ENCODE measurements around the gene LCN10.

Gene LCN10

GRCh38 chr9:136754059-136754572 lies 11.4 kb upstream of the LCN10 start:
- no peak for DNase-seq

DNA sequence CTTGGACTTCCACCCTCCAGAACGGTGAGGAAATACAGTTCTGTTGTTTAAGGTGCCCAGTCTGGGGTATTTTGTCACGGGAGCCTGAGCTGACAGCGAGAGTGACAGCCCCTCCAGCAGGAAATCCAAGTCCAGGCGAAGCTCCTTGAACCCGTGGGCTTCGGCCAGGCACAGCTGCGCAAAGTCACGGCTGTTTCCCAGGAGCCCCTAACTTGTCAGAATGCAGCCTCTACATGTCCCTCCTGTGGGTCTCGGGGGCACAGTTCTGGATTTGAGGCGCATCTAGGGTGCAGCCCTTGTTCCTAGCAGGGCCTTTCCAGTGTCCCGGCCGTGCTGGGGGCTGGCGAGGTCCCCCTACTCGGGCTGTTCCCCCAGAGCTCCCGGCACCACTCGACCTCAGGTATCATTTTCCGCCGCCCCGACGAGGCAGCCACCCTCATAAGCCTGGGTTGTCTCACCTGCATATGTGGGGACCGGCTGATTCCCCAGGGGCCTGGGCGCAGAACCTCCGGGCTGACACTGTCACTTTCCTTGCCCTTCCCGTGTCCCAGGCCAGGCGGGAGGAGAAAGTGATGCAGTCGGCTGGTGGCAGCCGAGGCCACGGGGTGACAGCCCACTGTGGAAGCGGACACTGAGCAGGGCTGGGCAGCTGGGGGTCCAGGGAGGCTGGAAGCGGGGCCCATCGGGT lies 10.8 kb upstream of the LCN10 start:
- DNase-seq: no peak

GRCh38 chr9:136751814-136752213 lies 9.1 kb upstream of the LCN10 start:
- DNase-seq: no peak

- no peak for DNase-seq
These were observed 8.5 kb upstream of the LCN10 start for GRCh38 chr9:136751244-136751643.

GRCh38 chr9:136750526-136750925 lies 7.8 kb upstream of the LCN10 start:
- no peak for DNase-seq

DNA sequence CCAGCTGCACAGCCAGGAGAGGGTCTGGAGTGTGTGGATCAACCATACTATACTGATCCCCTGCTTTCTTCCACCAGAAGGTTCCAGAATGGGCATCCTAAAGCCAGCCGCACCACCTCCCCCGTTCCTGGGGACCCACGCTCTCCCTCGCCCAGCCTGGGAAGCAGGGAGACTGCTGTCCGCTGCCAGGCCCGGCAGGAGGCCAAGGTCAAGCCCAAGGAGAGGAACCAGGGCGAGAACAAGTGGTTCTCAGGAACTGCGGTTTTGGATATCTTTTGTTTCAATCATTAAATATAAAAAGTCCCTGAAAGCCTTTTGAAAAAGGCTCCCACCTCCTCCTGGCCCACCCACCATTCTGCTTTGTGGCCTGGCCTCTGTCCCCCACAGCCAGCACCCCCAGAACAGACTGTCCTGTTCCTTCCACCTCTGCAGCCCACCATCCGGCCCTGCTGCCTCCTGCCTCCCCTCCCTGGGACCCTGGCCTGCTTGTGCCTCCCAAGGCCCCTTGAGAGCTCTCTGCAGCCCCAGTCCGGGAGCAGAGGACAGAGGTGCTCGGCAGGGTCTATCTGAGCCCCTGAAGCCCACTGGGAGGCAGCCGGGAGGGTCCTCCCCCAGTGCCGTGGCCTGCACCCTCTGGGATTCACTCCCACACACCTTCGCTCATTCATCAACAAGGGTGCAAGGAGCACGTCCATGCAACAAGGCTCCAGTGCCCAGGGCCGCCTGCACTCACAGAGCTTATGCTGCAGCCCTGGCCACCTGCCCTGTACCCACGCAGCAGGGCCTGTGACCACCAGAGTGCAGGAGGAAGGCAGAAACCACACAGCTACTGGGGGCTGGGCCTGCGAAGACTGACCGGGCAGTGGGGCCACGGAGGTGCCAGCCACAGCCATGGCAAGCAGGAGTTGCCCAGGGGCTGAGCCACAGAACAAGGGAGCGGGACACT lies 6.2 kb upstream of the LCN10 start:
- no peak for DNase-seq

- no peak for DNase-seq
These were observed 5.5 kb upstream of the LCN10 start, which contains the start of gene LCN6 for GRCh38 chr9:136748201-136748600. Gene LCN6 (minus strand): TSS chr9:136748525. CDS start chr9:136748483, 42 bp downstream.

DNA sequence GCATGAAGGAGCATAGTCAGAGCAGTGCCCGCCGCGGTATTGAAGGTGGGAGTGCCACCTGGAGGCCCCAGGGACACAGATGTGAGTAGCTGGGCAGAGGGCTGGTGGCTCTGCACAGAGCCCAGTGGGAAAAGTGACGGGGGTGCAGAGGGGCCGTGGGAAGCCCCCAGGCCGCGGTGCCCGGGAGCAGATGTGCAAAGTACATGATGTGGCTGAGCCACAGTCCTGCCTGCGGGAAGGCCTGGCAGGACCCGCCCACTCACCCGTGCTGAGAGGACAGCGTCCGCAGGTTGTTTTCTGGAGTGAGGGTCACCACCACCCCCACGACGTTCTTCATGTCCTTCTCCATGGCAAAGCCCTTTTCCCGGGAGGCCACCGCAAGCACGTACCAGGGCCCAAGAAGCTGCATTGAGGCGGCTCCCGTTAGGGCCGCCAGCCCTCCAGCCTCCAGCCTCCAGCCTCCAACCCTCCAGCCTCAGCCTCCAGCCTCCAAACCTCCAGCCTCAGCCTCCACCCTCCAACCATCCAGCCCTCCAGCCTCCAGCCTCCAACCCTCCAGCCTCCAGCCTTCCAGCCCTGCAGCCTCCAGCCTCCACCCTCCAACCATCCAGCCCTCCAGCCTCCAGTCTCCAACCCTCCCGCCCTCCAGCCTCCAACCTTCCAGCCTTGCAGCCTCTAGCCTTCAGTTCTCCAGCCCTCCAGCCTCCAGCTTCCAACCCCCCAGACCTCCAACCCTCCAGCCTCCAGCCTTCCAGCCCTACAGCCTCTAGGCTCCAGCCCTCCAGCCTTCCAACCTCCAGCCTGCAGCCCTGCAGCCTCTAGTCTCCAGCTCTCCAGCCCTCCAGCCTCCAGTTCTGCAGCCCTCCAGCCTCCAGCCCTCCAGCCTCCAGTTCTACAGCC lies 4.7 kb upstream of the LCN10 start:
- no peak for DNase-seq

GRCh38 chr9:136746621-136747020 lies 3.9 kb upstream of the LCN10 start:
- no peak for DNase-seq

GRCh38 chr9:136746155-136746490 lies 3.4 kb upstream of the LCN10 start:
- no peak for DNase-seq

- no peak for DNase-seq
These were observed 2.8 kb upstream of the LCN10 start for GRCh38 chr9:136745389-136746154.

GRCh38 chr9:136744773-136745172 lies 2.0 kb upstream of the LCN10 start:
- no peak for DNase-seq

DNA sequence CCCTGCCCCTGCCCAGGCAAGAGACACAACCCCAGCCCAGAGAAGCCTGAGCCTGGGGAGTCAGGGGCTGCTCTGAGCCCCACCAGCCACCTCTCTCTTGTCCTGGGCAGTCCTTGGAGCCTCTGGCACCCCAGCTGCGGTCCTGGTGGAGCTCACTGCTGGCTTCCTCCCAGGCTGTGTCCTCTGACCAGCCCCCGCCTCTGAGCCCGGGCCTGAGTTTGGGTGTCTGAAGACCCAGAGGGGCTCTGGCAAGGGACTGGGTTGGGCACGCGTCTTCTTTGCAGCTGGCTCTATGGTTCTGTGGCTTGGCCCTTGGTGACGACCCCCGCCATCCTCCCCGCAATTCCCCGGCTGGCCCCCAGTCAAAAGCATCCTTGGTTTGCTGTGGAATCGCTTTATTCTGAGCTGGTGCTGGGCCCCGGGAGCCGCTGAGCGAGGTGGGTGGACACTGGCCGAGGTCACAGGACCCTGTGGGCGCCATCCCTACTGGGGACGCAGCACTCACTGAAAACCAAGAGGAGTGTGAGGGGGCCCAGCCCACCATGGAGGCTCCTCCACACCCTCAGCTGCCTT lies 985 bp upstream of the LCN10 start:
- no peak for DNase-seq

DNA sequence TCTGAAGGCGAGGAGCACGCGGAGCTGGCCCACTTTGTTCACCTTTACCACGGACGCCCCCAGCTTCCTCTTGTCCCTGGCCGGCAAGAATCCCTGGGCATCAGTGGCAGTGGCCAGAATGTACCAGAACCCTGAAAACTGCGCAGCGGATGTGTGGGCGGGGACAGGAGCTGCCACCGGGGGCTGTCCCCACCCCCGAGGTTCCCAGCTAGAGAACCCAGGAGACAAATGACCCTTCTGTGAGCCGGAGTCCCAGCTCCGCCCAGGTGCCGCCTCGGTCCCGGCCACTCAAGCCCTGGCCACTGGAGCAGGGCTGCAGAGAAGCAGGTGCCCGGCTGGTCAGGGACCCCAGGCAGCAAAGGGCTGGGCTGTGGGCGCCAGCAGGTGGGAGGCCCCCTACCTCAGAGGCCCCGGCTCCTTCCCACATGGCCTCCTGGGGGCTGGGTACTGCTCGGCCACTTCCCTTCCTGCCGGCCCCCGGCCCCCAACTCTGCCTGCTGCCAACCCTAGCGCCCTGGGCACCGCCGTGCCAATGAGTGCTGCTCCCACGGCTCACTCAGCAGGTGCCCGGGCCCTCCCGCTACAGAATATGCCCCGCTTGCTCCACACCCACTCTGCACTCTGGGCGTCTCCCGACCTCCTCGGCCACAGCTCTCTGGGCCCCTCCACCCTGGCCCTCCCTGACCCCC lies 713 bp downstream of the LCN10 start:
- DNase-seq: peak; percentile 43 to 55

DNA sequence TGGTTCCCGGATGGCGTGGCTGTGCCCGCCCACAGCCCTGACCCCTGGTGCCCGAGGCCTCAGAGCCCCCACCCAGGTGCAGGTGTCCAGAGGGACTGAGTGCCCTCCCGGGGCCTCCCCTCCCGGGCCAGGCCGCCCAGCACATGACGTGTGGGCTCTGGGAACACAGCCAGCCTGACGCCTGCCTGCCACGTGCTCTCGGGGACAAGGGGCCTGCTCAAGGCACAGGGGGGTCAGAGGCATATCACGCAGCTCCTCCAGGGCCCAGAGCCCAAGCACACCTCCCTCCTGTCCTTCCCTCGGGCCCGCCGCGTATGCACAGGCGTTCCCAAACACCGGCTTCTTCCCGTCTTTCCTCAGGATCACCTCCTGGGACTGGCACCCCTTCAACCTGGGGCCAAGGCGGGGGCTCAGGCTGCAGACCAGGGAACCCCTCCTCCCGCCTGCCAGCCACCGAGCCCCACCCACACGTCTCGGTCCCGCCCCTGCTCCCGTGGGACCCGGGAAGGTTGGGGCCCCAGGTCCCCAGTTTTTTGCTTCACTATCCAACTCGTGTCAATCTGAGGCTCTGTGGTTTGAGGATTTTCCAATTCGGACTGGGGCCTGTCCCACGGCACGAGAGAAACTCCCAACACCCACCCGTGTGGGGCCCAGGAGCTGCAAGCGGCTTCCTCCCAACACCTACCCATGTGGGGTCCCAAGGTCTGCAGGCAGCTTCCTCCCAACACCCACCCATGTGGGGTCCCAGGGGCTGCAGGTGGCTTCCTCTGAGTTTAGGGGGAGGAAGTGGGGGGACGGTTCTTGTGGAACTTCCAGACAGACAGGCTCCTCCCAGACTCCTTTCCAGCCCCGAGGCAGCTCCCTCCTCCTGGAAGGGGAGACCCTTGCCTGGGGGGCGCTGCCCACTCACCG lies 1.5 kb downstream of the LCN10 start:
- DNase-seq: no peak

DNA sequence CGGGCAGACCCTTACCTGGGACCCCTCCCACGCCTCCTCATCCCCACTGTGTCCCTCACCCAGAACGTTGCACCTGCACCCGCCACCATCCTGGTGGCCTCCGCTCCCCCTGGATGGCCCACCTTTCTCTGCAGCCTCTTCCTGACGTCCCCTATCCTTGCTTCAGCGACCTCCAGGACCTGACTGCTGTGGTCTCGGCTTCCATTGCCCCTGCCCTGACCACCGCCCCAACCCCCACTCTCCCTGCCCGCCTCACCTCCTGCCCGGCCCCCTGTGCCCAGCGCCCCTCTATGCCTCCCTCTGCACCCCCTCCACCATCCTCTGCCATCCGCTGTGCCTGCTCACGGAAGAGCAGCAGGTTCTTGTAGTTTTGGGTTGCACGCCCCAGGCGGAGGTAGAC lies 2.2 kb downstream of the LCN10 start:
- no peak for DNase-seq

DNA sequence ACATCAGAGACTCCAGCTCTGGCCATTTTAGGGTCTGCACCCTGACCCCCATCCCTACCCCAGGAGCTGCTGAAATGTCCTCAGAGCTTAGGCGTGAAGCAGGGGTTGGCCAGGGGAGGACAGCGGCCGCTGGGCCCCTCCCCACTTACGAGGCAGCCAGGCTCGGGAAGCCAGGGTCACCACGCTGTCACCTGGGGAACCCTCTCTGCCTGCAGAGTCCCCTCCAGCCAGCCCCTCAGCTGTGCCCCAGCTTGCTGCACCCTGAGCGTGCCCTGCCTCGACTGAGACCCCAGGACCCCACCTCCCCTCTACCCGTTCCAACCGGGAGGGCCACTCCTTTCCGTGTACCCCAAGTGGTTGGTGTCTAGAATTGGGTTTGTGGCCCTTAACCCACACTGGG lies 2.7 kb downstream of the LCN10 start:
- no peak for DNase-seq

DNA sequence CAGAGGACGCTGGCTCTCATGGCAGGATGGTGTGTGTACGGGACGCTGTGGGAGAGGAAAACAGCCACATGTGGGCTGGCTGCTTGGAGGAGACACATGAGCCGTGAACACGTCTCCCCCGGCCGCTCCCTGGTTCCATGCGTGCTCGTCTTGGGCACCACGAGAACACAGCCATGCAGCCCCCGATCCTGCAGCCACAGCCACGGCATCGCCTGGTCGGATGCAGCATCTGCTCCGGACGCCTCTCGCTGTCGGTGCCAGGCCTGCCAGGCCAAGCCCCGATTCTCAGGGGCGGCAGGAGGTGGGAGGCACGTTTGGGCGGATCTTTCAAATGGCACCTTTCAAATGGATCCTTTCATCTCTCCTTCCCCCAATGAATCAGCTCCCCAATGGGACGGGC lies 3.2 kb downstream of the LCN10 start:
- DNase-seq: no peak

DNA sequence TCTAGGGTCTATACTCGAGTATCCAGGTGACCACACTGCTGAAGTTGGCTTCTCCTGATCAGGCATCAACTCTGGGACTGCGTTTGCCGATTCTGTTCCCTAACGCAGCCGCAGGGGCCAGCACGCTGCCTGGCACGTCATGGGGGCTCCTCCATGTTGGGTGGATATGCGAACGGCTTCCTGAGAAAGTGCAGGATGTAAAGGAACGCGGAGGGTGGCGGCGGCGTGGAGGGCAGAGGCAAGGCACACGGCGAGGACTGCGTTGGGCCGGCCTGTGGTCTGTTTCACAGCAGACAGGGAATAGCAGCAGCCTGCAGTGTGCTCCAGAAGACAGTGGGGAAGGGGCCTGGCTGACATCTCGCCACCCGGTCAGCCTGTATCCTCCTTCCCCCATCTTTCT lies 3.8 kb downstream of the LCN10 start:
- no peak for DNase-seq

Data from stimulated activated CD4-positive, alpha-beta T cell treated with anti-CD3 and anti-CD28 coated beads, Interleukin-4, amount 100 ng/mL, for 4 hours (primary cell).